HEK293T (cell line): ENCODE results near the gene UBC.

Experiments used
- CTCF ChIA-PET: fragments of 350-600 bp; formaldehyde crosslinking; extraction: SDS; loops from one replicate; lab custom pipeline; 2021; ENCODE audit warnings: antibody characterized with exemption, inconsistent platforms; lab: Yijun Ruan, JAX
- POLR2A ChIA-PET: fragments of 350-600 bp; formaldehyde crosslinking; extraction: SDS; loops from one replicate; lab custom pipeline; 2020; ENCODE audit warnings: antibody characterized with exemption, inconsistent platforms; lab: Yijun Ruan, JAX
- DNase-seq: peaks from one replicate; pipeline ENCODE4 v3.0.0; 2012; ENCODE audit warnings: mixed read lengths; ENCODE audit errors: extremely low spot score
- ARNT ChIP-seq: fragments of 450-650 bp; IDR thresholded peaks from 2 replicates; pipeline ENCODE4 v1.6.1; 2017; ENCODE audit warnings: mild to moderate bottlenecking
- BHLHE40 ChIP-seq: fragments of 450-650 bp; IDR thresholded peaks from 2 replicates; pipeline ENCODE4 v1.6.1; 2016; ENCODE audit warnings: mild to moderate bottlenecking, moderate library complexity, borderline replicate concordance
- CTBP1 ChIP-seq: fragments of 450-650 bp; IDR thresholded peaks from 2 replicates; pipeline ENCODE4 v1.6.1; 2016; ENCODE audit warnings: borderline replicate concordance
- ELF4 ChIP-seq: fragments of 450-650 bp; IDR thresholded peaks from 2 replicates; pipeline ENCODE4 v1.6.1; 2017; ENCODE audit warnings: antibody characterized with exemption
- FOXA1 ChIP-seq: fragments of 450-650 bp; IDR thresholded peaks from 2 replicates; pipeline ENCODE4 v1.6.1; 2016; ENCODE audit warnings: mild to moderate bottlenecking
- FOXK2 ChIP-seq: fragments of 450-650 bp; IDR thresholded peaks from 2 replicates; pipeline ENCODE4 v1.6.1; 2016; ENCODE audit warnings: mild to moderate bottlenecking
- FOXM1 ChIP-seq: fragments of 450-650 bp; IDR thresholded peaks from 2 replicates; pipeline ENCODE4 v1.6.1; 2017; ENCODE audit warnings: mild to moderate bottlenecking, borderline replicate concordance
- HDGF ChIP-seq: fragments of 450-650 bp; IDR thresholded peaks from 2 replicates; pipeline ENCODE4 v1.6.1; 2017; ENCODE audit warnings: antibody characterized with exemption, borderline replicate concordance
- L3MBTL2 ChIP-seq: fragments of 450-650 bp; conservative IDR thresholded peaks from 2 replicates; pipeline ENCODE4 v1.6.1; 2016; ENCODE audit warnings: mild to moderate bottlenecking
- LEF1 ChIP-seq: fragments of 450-650 bp; IDR thresholded peaks from 2 replicates; pipeline ENCODE4 v1.6.1; 2017; ENCODE audit warnings: mild to moderate bottlenecking, borderline replicate concordance
- NFRKB ChIP-seq: fragments of 450-650 bp; IDR thresholded peaks from 2 replicates; pipeline ENCODE4 v1.6.1; 2016; ENCODE audit warnings: mild to moderate bottlenecking, moderate library complexity
- SP1 ChIP-seq: fragments of 450-650 bp; IDR thresholded peaks from 2 replicates; pipeline ENCODE4 v1.6.1; 2017
- SUZ12 ChIP-seq: fragments of 450-650 bp; IDR thresholded peaks from 2 replicates; pipeline ENCODE4 v1.6.1; 2016; ENCODE audit warnings: mild to moderate bottlenecking
- TARDBP ChIP-seq: fragments of 450-650 bp; IDR thresholded peaks from 2 replicates; pipeline ENCODE4 v1.6.1; 2016
- ZNF384 ChIP-seq: fragments of 450-650 bp; IDR thresholded peaks from 2 replicates; pipeline ENCODE4 v1.6.1; 2016
- TF ChIP-seq, protein P1 (sequence below): fragments of 450-650 bp; IDR thresholded peaks from 2 replicates; pipeline ENCODE4 v1.6.1; 2016

The UBC gene

DNA sequence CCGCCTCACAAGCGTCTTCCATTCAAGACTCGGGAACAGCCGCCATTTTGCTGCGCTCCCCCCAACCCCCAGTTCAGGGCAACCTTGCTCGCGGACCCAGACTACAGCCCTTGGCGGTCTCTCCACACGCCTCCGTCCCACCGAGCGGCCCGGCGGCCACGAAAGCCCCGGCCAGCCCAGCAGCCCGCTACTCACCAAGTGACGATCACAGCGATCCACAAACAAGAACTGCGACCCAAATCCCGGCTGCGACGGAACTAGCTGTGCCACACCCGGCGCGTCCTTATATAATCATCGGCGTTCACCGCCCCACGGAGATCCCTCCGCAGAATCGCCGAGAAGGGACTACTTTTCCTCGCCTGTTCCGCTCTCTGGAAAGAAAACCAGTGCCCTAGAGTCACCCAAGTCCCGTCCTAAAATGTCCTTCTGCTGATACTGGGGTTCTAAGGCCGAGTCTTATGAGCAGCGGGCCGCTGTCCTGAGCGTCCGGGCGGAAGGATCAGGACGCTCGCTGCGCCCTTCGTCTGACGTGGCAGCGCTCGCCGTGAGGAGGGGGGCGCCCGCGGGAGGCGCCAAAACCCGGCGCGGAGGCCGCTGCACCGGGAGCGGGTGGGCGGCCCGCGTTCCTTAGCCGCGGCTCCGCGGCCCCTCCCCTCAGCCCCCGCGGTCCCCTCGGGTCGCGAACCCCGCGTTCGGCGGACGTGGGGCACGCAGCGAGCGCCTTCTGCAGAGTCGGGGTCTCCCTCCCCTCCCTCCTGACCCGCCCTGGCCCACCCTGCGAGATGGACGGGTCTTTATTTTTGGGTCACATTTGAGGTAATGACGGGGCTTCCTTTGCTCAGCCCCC, at the start of gene UBC:
TSS of gene UBC (minus strand) at position 259 of the 847 bp plus-strand sequence. CDS start 879 bp downstream, outside the sequence.
- TF ChIP-seq BHLHE40 = no peak
- peak; percentile 93; the same call in 1 of the 2 replicates for TF ChIP-seq LEF1
- no peak for TF ChIP-seq HDGF
- TF ChIP-seq SP1 = no peak
- peak; percentile 93 for TF ChIP-seq FOXM1
- TF ChIP-seq ARNT = peak; percentile 79
- peak; percentile 87 for TF ChIP-seq NFRKB
- peak; percentile 89 for TF ChIP-seq CTBP1
- no peak for TF ChIP-seq ZNF384
- peak; percentile 98 for TF ChIP-seq ELF4
- TF ChIP-seq, protein P1, sequence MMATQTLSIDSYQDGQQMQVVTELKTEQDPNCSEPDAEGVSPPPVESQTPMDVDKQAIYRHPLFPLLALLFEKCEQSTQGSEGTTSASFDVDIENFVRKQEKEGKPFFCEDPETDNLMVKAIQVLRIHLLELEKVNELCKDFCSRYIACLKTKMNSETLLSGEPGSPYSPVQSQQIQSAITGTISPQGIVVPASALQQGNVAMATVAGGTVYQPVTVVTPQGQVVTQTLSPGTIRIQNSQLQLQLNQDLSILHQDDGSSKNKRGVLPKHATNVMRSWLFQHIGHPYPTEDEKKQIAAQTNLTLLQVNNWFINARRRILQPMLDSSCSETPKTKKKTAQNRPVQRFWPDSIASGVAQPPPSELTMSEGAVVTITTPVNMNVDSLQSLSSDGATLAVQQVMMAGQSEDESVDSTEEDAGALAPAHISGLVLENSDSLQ = peak; percentile 85
- TF ChIP-seq L3MBTL2 = peak; percentile 47; the same call in 1 of the 2 replicates
- TF ChIP-seq SUZ12 = no peak
- TF ChIP-seq FOXA1 = no peak
- no peak for TF ChIP-seq FOXK2
- peak; percentile 80 for TF ChIP-seq TARDBP
- ChIA-PET POLR2A (interaction anchor here (0.5 to 1.7 kb wide), 22 partner anchors 9 to 331 kb away, joined by 3 to 60 read pairs (median 4); no protein-coding TSS in a partner anchor), CTCF (interaction anchor here (0.7 to 1.1 kb wide), 3 partner anchors 8 to 80 kb away, joined by 3 to 4 read pairs (median 3); no protein-coding TSS in a partner anchor)
- DNase-seq = peak; percentile 78

DNA sequence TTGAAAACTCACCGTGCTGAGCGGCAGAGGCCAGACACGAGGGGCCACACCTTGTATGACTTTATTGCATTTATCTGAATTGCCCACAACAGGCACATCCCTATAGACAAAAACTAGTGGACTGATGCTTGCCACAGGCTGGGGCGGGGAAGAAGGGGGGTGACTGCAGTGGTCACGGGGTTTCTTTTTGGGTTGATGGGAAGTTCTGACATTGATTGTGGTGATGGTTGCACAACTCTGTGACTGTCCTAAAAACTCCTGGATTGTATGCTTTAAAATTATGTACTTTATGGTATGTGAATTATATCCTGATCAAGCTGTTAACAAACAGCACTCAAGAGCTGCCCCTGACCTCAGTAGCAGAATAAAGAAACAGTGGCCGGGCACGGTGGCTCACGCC, 48.8 kb upstream of the UBC start:
- ChIA-PET CTCF (no interaction called here), POLR2A (no interaction called here)
- no peak for DNase-seq
- TF ChIP-seq BHLHE40 (no peak), ARNT (no peak), HDGF (no peak), NFRKB (no peak), FOXK2 (no peak), FOXA1 (no peak)

DNA sequence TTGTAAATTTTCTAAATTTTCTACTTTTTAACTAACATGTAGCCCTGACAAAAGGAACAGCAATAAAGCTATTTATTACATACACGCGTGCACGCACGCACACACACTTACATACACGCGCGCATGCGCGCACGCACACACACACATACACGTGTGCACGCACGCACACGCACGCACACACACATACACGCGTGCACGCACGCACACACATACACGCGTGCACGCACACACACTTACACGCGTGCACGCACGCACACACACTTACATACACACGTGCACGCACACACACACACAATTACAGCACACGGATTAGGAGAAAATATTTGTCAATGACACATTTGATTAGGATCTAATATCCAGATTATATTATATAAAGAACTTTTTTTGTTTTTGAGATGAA, 46.6 kb upstream of the UBC start:
- ChIA-PET POLR2A (no interaction called here), CTCF (no interaction called here)
- TF ChIP-seq ELF4 (no peak), ZNF384 (no peak), L3MBTL2 (no peak), SP1 (no peak), FOXK2 (no peak), HDGF (no peak), SUZ12 (no peak), ARNT (no peak)
- TF ChIP-seq, protein P1 = no peak
- no peak for DNase-seq

DNA sequence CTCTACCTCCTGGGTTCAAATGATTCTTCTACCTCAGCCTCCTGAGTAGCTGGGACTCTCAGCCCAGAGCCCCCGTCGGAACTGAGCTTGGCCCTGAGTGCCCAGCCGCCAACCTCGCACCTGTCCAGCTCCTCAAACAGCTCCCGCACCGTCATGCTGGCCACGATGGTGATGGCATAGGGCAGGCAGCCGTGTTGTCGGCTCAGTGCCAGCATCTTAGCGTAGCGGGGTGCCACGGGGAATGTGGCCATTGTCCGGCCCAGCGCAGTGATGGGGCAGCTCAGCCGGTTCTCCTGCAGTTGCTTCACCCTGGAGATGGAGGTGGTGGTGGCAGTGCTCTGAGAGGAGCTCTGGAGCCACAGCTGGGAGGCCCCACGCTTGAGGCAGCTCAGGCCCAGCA, 42.1 kb upstream of the UBC start:
- TF ChIP-seq CTBP1 = no peak
- TF ChIP-seq, protein P1 = no peak
- TF ChIP-seq L3MBTL2 = no peak
- no peak for TF ChIP-seq TARDBP
- no peak for TF ChIP-seq ZNF384
- TF ChIP-seq HDGF = no peak
- TF ChIP-seq ELF4 = no peak
- TF ChIP-seq SUZ12 = no peak
- no peak for TF ChIP-seq FOXK2
- TF ChIP-seq FOXM1 = no peak
- no peak for DNase-seq
- ChIA-PET POLR2A (no interaction called here), CTCF (no interaction called here)

DNA sequence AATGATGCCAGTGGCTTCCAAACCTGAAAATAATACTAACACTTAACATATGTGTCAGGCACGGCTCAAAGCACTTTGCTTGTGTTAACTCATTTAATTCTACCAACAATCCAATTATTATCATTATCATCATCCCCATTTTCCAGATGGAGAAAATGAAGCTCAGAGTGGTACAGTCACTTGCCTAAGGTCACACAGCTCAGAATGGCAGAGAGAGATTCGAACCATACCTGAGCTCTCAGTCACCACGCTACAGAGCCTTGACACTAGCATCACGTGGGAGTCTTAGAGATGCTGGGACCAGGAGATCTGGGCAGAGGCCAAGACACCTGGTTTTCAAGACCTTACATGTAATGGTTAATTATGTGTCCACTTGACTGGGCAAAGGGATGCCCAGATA, 40.3 kb upstream of the UBC start:
- ChIA-PET CTCF (interaction anchor here (2.3 kb wide), 1 partner anchor 14 kb away, joined by 9 read pairs; no protein-coding TSS in a partner anchor), POLR2A (no interaction called here)
- TF ChIP-seq L3MBTL2 = no peak
- TF ChIP-seq LEF1 = no peak
- DNase-seq = no peak

DNA sequence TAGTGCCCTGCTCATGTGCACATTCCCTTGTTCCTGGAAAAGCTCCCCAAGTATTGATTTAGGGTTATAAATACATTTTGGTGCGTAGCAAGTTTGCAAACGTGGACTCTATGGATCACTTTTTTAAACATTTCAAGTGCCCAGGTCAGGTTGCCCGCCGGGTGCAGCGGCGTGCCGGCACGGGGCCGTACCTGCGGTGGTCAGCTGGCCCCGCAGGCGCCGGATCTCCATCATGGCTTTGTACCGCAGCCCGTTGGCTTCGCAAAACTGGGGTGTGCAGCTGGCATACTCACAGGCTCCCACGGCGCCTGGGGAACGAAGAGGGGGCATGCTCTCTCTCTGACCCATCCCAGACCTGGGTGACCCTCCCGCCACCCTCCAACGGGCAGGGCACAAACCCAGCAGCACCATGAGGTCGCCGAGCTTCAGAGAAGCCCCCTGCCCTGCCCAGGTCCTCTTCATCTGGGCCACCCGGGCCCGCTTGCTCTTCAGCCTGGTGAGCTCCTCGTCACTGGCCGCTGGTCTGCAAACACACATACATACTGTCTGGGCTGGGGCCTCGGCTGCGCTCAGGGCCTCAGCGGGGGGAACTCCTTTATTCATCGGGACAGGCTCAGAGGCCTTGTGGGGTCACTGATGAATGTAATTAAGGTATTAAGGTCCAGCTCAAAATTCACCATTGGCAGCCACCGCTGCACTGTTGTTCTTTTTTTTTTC, 39.4 kb upstream of the UBC start:
- no peak for TF ChIP-seq HDGF
- no peak for TF ChIP-seq FOXM1
- TF ChIP-seq ZNF384 = no peak
- TF ChIP-seq BHLHE40 = no peak
- no peak for TF ChIP-seq SP1
- TF ChIP-seq FOXA1 = no peak
- no peak for TF ChIP-seq FOXK2
- no peak for TF ChIP-seq L3MBTL2
- no peak for TF ChIP-seq NFRKB
- no peak for TF ChIP-seq LEF1
- no peak for TF ChIP-seq SUZ12
- TF ChIP-seq TARDBP = no peak
- TF ChIP-seq, protein P1 = no peak
- TF ChIP-seq ELF4 = no peak
- no peak for TF ChIP-seq ARNT
- CTCF ChIA-PET = interaction anchor here (2.3 kb wide), 1 partner anchor 14 kb away, joined by 9 read pairs; no protein-coding TSS in a partner anchor
- POLR2A ChIA-PET = no interaction called here
- no peak for DNase-seq
